GM12801 (cell line): ENCODE results near the gene FARS2.

Source experiments
- CTCF ChIP-seq: IDR thresholded peaks from one replicate; pipeline ENCODE4 v1.5.1; 2011; ENCODE audit warnings: control low read depth; ENCODE audit not compliant: insufficient read length; ENCODE audit errors: extremely low read depth

The FARS2 gene

GRCh38 chr6:5499644-5500306, 238.5 kb downstream of the FARS2 start:
- TF ChIP-seq CTCF = no peak

- TF ChIP-seq CTCF = no peak
Observed at GRCh38 chr6:5501837-5502236, 240.5 kb downstream of the FARS2 start.

GRCh38 chr6:5504078-5504477, 242.8 kb downstream of the FARS2 start:
- no peak for TF ChIP-seq CTCF

- TF ChIP-seq CTCF = no peak
Observed at GRCh38 chr6:5506149-5506548, 244.8 kb downstream of the FARS2 start.

GRCh38 chr6:5506597-5506996, 245.3 kb downstream of the FARS2 start:
- TF ChIP-seq CTCF = no peak

- TF ChIP-seq CTCF = no peak
Observed at GRCh38 chr6:5507131-5507681, 245.9 kb downstream of the FARS2 start.

- no peak for TF ChIP-seq CTCF
Observed at GRCh38 chr6:5509106-5509505, 247.8 kb downstream of the FARS2 start.
